A549 treated with dexamethasone at 1 μM for 4 hours (cell line): ENCODE results near the gene ACSS3. TPM values are rescaled to one million over a fixed set of nuclear protein-coding genes. Genes with fewer than 3 reads are reported as not detected.

ENCODE experiments used
- total RNA-seq: library from RNA; stranded (reverse); fragments of 200-300 nt; extraction: Qiagen RNA extraction; gene quantifications from 5 replicates; pipeline ENCODE4 v1.2.3, GENCODE V29; 2022

Gene ACSS3
- total RNA-seq: not detected in 5 replicates

GRCh38 chr12:81077686-81078441, at the start of gene ACSS3:
Gene ACSS3, plus strand, starts transcription at chr12:81078079. Its CDS starts 42 bp downstream, at chr12:81078121.

Other genes starting within 250 kb of the ACSS3 start
- gene LIN7A, start 140.1 kb upstream of the ACSS3 start, total RNA-seq: 0.17 to 0.28 TPM (median 0.20 TPM) in 5 replicates